Activated naive CD8-positive, alpha-beta T cell (primary cell): ENCODE measurements around the gene PUSL1.
"Not testable (repeated sequence)": the region's sequence is repeated elsewhere in the genome, so short reads cannot be mapped to it uniquely, and the experiment has no call there.

Experiments used
- H3K27ac Mint-ChIP-seq: one replicate; pipeline ENCODE4 v1.8.0; 2021; ENCODE audit warnings: mixed read lengths
- H3K27me3 Mint-ChIP-seq: one replicate; pipeline ENCODE4 v1.8.0; 2021; ENCODE audit warnings: mixed read lengths
- H3K36me3 Mint-ChIP-seq: one replicate; pipeline ENCODE4 v1.8.0; 2021; ENCODE audit warnings: mixed read lengths
- H3K4me1 Mint-ChIP-seq: one replicate; pipeline ENCODE4 v1.8.0; 2021; ENCODE audit warnings: low read depth, mixed read lengths
- H3K4me3 Mint-ChIP-seq: one replicate; pipeline ENCODE4 v1.8.0; 2021; ENCODE audit warnings: mild to moderate bottlenecking, mixed read lengths
- H3K9me3 Mint-ChIP-seq: one replicate; pipeline ENCODE4 v1.8.0; 2021; ENCODE audit warnings: low read depth, mixed read lengths

Gene PUSL1

DNA sequence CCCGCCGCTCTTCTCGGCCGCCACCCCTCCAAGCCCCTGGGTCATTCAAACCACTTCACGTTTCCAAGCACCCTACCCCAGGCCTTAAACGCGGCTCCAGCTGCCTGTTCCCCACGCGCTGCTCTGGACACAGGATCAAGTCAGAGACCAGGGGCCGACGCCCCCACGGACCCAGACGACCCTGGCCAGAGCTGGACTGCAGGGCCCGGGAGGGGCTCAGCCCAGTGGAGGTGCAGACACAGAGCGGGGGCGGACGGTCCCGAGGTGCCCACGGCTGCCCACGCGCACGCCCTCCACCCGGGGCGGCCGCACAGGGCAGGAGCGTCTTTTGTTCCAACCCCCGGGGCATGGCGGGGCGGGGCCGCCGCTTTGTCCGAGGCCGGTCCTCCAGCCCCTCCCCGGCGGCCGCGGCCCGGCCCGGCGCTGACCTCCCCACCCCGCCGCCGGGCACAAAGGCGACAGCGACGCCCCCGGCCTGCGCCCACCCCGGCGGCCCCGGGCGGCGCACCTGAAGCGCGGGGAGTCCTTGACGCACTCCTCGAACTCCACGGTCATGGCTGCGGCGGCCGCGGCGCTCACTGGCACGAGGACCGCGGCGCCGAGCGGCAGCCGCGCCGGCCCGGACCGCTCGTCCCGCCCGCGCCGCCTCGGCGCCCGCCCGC lies 1.0 kb upstream of the PUSL1 start:
- H3K4me1 Mint-ChIP-seq, result peaks cover 17% of the 10 kb centered on the region
- H3K4me3 Mint-ChIP-seq, result peak overlapping the region; percentile 88
- no peaks in the 10 kb centered on the region for H3K9me3 Mint-ChIP-seq
- H3K27ac Mint-ChIP-seq, result peak overlapping the region; percentile 79
- H3K36me3 Mint-ChIP-seq, result no peaks in the 10 kb centered on the region
- H3K27me3 Mint-ChIP-seq, result no peaks in the 10 kb centered on the region

DNA sequence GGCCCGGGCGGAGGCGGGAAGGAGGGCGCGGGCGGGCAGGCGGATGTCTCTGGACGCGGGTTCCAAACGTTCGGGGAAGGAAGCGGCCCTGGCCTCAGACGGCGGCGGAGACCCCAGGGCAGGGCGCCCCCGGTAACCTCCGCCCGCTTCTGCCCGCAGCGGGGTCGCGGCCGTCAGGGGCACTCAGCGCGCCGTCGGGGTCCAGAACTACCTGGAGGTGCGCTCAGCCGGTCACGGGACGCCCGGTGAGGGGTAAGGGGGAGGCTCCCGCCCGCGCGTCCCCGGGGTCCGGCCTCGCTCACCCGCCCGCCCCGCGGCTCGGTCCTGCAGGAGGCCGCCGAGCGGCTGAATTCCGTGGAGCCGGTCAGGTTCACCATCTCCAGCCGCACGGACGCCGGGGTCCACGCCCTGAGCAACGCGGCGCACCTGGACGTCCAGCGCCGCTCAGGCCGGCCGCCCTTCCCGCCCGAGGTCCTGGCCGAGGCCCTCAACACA lies 406 bp downstream of the PUSL1 start:
- H3K4me3 Mint-ChIP-seq, result peak overlapping the region; percentile 85
- H3K27me3 Mint-ChIP-seq, result no peaks in the 10 kb centered on the region
- H3K27ac Mint-ChIP-seq, result peak overlapping the region; percentile 66
- H3K9me3 Mint-ChIP-seq, result no peaks in the 10 kb centered on the region
- H3K36me3 Mint-ChIP-seq, result no peaks in the 10 kb centered on the region
- H3K4me1 Mint-ChIP-seq, result peaks cover 17% of the 10 kb centered on the region

DNA sequence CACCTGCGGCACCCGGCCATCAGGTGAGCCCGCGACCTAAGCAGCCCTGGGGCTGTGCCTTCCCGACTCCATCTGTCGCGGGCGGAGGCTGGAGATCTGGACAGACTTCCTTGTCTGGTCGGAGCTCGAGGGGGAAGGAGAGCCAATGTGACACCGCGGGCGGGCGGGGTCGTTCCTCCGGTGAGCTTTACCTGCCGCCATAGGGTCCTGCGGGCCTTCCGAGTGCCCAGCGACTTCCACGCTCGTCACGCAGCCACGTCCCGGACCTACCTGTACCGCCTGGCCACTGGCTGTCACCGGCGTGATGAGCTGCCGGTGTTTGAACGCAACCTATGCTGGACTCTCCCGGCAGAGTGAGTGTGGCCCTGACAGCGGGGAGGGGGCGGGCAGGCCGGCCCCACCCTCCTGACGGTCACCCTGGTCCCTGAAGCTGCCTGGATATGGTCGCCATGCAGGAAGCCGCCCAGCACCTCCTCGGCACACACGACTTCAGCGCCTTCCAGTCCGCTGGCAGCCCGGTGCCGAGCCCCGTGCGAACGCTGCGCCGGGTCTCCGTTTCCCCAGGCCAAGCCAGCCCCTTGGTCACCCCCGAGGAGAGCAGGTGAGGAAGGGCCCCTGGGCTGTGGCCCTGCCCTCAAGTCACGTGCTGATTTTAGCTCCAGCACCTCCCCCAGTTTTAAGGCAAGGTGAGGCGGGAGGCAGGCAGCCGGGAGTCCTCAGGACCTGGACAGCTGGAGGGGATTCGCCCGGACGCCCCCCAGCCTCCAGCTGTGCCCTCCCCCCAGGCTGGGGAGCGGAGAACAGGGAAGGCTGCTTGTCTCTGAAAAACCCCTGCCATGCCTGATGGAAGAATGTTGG lies 1.1 kb downstream of the PUSL1 start:
- H3K4me3 Mint-ChIP-seq, result peak overlapping the region; percentile 79
- H3K36me3 Mint-ChIP-seq, result no peaks in the 10 kb centered on the region
- no peaks in the 10 kb centered on the region for H3K9me3 Mint-ChIP-seq
- H3K27me3 Mint-ChIP-seq, result no peaks in the 10 kb centered on the region
- peaks cover 17% of the 10 kb centered on the region for H3K4me1 Mint-ChIP-seq
- no peak overlapping the region for H3K27ac Mint-ChIP-seq

DNA sequence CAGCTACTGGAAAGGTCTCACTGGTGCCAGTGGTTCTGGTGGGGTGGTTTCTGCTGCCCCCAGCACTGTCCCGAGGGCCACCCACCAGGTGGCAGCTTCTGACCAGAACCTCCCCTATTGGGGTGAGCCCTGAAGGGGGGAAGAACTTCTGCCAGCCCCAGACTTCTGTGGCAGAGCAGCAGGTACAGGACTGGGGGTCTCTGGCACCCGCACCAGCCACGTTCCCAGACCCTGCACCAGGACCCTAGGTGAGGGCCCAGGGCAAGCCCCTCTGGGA lies 1.6 kb downstream of the PUSL1 start:
- Mint-ChIP-seq H3K27ac (no peak overlapping the region), H3K9me3 (no peaks in the 10 kb centered on the region), H3K4me3 (peak overlapping the region; percentile 53), H3K36me3 (no peaks in the 10 kb centered on the region), H3K27me3 (no peaks in the 10 kb centered on the region), H3K4me1 (peaks cover 17% of the 10 kb centered on the region)

DNA sequence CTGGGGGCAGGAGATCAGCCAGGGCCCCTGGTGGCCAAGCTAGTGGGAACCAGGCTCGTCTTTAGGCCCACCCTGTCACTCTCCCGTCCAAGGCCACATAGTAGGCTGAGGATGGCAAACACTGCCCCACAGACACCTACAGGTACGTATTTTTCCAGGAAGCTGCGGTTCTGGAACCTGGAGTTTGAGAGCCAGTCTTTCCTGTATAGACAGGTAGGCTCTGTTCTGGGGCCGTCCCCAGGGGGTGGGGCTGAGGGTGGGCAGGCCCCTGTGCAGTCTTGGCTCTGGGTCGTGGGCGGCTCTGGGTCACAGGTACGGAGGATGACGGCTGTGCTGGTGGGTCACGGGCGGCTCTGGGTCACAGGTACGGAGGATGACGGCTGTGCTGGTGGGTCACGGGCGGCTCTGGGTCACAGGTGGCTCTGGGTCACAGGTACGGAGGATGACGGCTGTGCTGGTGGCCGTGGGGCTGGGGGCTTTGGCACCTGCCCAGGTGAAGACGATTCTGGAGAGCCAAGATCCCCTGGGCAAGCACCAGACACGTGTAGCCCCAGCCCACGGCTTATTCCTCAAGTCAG lies 2.2 kb downstream of the PUSL1 start:
- H3K36me3 Mint-ChIP-seq, result no peaks in the 10 kb centered on the region
- peaks cover 14% of the 10 kb centered on the region for H3K4me1 Mint-ChIP-seq
- H3K9me3 Mint-ChIP-seq, result no peaks in the 10 kb centered on the region
- no peak overlapping the region for H3K27ac Mint-ChIP-seq
- H3K4me3 Mint-ChIP-seq, result peak overlapping the region; percentile 53
- no peaks in the 10 kb centered on the region for H3K27me3 Mint-ChIP-seq

DNA sequence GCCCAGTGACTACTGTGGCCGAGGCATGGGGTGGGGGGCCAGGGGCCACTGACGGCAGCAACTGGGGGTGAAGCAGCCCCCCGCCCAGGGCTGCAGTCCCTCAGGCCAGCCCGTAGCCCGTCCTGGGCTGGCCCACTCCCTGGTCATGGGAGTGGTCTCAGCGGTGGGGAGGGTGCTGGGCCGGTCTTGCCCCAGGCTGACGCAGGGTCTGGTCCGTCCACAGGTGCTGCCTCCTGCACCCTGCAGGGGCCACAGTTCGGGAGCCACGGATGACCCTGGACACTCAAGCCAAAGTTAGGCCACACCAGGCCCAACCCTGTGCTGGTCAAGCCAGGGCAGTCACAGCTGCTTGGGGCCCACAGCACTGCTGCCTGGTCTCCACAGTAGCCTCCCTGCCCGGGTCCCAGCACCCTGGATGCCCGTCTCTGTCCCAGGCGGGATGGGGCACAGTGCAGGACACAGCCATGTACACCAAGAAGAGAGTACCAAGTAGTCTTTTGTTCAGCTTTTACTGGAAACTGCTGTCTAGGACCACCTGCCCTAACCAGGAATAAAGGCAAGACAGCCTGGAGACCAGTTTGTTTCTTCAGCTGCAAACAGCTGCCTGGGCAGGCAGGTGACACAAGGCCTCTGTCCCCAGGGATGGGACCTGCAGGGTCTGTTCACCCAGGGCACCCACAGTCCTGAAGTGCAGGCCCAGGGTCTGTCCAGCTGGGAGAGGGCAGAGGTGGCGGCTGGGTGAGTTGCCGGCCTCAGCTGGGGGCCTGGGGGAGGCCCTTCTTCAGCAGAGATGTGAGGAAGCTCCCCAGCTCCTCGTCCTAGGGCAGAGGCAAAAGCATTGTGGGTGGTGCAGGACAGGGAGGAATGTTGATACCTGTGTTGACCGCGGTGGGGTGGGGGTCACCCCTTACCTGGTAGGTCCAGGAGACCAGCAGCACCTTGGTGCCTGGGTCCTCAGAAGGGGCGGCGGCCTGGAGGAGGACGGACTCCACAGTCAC lies 3.0 kb downstream of the PUSL1 start:
- no peaks in the 10 kb centered on the region for H3K36me3 Mint-ChIP-seq
- H3K4me3 Mint-ChIP-seq, result no peak overlapping the region
- H3K27me3 Mint-ChIP-seq, result no peaks in the 10 kb centered on the region
- H3K9me3 Mint-ChIP-seq, result no peaks in the 10 kb centered on the region
- peaks cover 8% of the 10 kb centered on the region for H3K4me1 Mint-ChIP-seq
- H3K27ac Mint-ChIP-seq, result no peak overlapping the region

DNA sequence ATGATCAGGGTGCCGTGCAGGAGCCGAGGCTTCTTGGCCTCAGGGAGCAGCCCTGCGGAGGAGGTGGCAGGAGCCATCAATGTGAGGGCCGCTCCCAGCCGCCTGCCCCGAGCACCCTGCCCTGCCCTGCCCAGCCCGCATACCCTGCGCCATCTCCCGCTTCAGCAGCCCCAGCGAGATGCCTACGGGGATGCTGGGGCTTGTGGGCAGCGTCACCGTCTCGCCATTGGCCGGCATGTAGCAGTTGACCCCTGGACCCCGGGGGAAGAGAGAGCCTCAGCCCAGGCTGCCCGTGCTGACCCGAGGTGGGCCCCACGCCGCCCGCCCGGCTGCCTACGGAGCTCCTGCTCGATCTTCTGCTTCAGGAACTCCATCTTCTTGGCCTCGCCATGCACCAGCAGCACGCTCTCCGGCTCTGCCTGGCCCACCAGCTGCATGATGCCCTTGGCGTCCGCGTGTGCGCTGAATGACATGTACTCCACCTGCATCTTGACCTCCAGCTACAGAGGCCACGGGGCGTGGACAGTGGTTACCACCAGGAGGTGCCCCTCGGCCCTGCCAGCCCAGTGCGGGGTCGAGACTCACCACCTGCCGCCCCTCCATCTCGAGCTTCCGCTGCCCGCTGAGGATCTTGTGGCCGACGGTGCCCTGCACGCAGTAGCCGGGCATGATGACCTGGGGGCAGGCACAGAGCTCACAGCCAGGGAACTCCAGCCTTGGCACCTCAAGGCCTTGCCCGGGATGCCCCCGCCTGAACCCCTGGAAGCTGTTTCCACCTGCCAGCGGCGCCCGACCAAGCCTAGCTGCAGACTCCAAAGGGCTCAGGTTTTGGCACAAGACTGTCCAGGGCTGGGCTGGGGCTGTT lies 4.3 kb downstream of the PUSL1 start:
- Mint-ChIP-seq H3K36me3 (no peaks in the 10 kb centered on the region), H3K27me3 (no peaks in the 10 kb centered on the region), H3K9me3 (no peaks in the 10 kb centered on the region), H3K4me3 (no peak overlapping the region), H3K27ac (no peak overlapping the region), H3K4me1 (peaks cover 2% of the 10 kb centered on the region)

DNA sequence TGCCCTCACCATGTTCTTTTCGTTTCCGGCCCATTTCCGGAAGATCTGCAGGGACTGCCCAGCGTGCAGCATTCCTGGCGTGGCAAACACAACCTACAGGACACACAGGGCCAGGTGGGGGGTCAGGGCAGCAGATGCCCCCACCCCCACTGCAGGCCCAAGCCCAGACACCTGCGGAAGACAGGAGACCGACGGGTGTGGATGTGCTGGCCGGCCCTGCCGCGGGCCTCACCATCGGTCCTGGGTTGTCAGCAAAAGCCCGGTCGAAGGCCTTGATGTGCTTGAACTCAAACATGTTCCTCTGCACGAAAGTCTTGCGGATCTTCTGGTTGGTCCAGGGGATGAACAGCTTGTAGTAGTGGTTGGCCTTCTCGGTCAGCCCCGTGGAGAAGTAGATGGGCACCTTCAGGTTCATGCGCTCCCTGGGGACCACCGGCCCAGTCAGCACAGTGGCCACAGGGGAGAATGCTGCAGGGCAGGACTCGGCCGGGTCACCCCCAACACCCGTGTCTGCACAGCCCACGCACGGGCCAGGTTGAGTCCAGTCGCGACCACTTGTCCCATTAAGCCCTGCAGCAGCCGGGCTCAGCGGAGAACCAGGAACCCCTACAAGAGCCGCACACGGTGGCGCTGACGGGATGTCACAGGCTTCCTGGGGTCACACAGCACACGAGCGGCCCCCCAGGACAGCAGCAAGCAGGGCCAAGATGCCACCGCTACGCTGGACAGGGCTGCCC lies 5.3 kb downstream of the PUSL1 start:
- Mint-ChIP-seq H3K27ac (no peak overlapping the region), H3K4me1 (peaks cover 2% of the 10 kb centered on the region), H3K9me3 (no peaks in the 10 kb centered on the region), H3K27me3 (no peaks in the 10 kb centered on the region), H3K36me3 (no peaks in the 10 kb centered on the region), H3K4me3 (no peak overlapping the region)

DNA sequence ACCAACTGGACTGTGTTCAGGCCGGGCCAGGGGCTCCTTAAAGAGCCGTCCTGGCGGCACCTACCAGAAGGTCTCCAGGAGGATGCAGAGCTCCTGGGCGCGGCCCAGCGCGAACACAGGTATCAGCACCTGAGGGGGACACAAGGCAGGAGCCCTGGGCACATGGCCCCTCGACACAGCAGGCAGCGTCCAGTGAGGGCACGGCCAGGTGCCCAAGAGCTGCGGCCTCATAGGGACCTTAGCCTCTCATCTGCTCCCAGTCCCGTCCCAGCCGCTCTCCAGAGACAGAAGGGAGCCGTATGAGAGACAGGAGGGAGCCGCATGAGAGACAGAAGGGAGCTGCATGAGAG lies 5.8 kb downstream of the PUSL1 start:
- Mint-ChIP-seq H3K4me1 (peaks cover 2% of the 10 kb centered on the region), H3K27ac (no peak overlapping the region), H3K9me3 (no peaks in the 10 kb centered on the region), H3K4me3 (no peak overlapping the region), H3K27me3 (no peaks in the 10 kb centered on the region), H3K36me3 (no peaks in the 10 kb centered on the region)

DNA sequence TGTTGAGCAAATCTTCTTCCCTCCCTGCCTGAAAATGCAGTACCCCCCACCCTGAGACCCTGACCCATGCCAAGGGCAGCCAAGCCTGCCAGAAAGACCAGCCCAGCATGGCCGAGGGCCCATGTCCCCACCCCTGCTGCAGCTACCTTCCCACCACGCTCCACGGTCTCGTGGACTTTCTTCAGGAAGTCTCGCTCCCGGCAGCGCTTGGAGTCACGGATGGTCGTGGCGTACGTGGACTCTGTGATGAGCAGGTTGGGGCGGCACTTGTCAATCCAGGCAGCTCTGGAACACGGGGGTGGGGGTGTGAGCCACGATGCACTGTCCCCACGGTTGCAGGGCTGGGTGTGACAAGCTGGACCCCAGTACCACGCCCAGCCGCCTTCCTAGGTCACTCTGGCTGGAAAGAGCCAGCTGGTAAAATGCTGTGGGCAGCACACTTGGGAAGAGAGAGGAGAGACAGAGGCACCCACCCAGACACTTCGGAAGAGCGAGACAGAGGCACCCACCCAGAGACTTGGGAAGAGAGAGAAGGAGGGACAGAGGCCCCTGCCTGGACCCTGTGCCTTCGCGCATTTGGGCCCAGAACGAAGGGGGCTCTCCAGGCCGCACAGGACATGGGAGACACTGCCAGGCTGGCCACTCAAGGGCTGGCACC lies 6.4 kb downstream of the PUSL1 start:
- H3K27me3 Mint-ChIP-seq, result no peaks in the 10 kb centered on the region

DNA sequence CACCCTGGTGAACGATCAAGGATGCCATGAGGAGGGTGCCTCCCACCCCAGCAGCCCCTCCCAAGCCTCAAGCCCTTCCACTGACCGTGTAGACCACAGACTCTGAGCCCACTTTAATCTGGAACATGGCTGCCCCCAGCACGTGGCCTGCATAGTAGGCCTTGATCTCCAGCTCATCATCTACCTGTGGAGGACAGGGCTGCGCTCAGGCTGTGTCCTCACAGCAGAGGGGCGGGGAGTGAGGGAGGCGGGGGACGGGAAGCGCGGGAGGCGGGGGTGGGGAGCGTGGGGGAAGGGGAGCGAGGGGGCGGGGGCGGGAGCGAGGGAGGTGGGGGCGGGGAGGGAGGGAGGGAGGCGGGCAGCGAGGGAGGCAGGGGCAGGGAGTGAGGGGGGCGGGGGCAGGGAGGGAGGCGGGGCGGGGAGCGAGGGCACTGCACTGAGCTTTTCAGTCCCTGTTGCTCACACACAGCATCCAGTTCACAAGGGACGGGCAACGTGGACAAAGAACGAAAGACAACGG lies 7.1 kb downstream of the PUSL1 start:
- no peaks in the 10 kb centered on the region for H3K36me3 Mint-ChIP-seq
- peaks cover 4% of the 10 kb centered on the region for H3K4me1 Mint-ChIP-seq
- no peaks in the 10 kb centered on the region for H3K27me3 Mint-ChIP-seq
- H3K27ac Mint-ChIP-seq, result no peak overlapping the region
- H3K9me3 Mint-ChIP-seq, result no peaks in the 10 kb centered on the region
- no peak overlapping the region for H3K4me3 Mint-ChIP-seq

More for the DNA sequence above, 6.4 kb downstream of the PUSL1 start:
- no peak overlapping the region for H3K4me3 Mint-ChIP-seq
- H3K4me1 Mint-ChIP-seq, result peaks cover 2% of the 10 kb centered on the region
- no peaks in the 10 kb centered on the region for H3K9me3 Mint-ChIP-seq
- H3K36me3 Mint-ChIP-seq, result no peaks in the 10 kb centered on the region
- H3K27ac Mint-ChIP-seq, result no peak overlapping the region

DNA sequence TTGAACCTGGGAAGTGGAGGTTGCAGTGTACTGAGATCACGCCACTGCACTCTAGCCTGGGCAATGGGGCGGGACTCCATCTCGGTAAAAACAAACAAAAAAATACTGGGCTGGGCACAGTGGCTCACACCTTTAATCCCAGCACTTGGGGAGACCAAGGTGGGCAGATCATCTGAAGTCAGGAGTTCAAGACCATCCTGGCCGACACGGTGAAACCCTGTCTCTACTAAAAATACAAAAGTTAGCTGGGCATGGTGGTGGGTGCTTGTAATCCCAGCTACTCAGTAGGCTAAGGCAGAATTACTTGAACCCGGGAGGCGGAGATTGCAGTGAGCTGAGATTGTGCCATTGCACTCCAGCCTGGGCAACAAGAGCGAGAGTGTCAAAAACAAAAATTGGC lies 7.8 kb downstream of the PUSL1 start:
- H3K27me3 Mint-ChIP-seq, H3K27ac Mint-ChIP-seq, H3K9me3 Mint-ChIP-seq, H3K36me3 Mint-ChIP-seq, H3K4me3 Mint-ChIP-seq, H3K4me1 Mint-ChIP-seq: not testable (repeated sequence)

DNA sequence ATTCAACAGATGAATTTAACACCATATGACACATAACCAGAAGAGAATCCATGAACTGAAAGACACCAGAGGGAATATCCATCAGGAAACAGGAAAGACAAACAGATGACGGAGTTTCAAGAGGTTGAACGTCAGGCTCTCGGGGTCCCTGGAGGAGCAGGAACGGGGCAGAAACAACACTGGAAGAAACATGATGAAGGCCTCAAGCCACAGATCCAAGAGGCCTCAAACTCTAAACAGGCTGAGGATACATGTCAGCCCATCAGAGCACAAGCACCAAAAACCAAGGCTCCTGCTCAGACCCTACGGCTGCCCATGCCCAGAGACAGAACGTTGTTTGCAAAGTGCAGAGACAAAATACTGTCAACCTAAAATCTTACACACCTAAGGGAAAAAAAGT lies 9.0 kb downstream of the PUSL1 start:
- H3K9me3 Mint-ChIP-seq, result no peaks in the 10 kb centered on the region
- no peak overlapping the region for H3K27ac Mint-ChIP-seq
- H3K27me3 Mint-ChIP-seq, result no peaks in the 10 kb centered on the region
- H3K4me3 Mint-ChIP-seq, result no peak overlapping the region
- H3K4me1 Mint-ChIP-seq, result peaks cover 11% of the 10 kb centered on the region
- H3K36me3 Mint-ChIP-seq, result no peaks in the 10 kb centered on the region
